Thymus (tissue), 11 donors: ENCODE results near the gene UBE2D2. TPM values are rescaled to one million over a fixed set of nuclear protein-coding genes. Genes with fewer than 3 reads are reported as not detected.

Experiments used
- DNase-seq, 9 donors: peaks; one replicate each; pipeline ENCODE4 v3.0.0-alpha.2; 2013; ENCODE audit warnings: low spot score in 9 of 9, low read depth in 6 of 9, missing footprints in 1 of 9
- H3K27ac ChIP-seq, 2 donors: one replicate each; pipeline ENCODE4 v1.5.1; 2013; ENCODE audit warnings: control low read depth in 1 of 2, low read depth in 1 of 2, low read length in 1 of 2, mild to moderate bottlenecking in 1 of 2, moderate library complexity in 1 of 2
- H3K27me3 ChIP-seq, 2 donors: one replicate each; pipeline ENCODE4 v1.5.1; 2013; ENCODE audit warnings: low read length in 1 of 2; ENCODE audit not compliant: control insufficient read depth in 2 of 2, insufficient read depth in 1 of 2
- H3K36me3 ChIP-seq, 2 donors: one replicate each; pipeline ENCODE4 v1.5.1; 2013; ENCODE audit warnings: low read length in 1 of 2, mild to moderate bottlenecking in 1 of 2, moderate library complexity in 1 of 2; ENCODE audit not compliant: control insufficient read depth in 2 of 2, insufficient read depth in 2 of 2
- H3K4me1 ChIP-seq, 2 donors: one replicate each; pipeline ENCODE4 v1.5.1; 2013; ENCODE audit warnings: low read length in 2 of 2; ENCODE audit not compliant: control insufficient read depth in 2 of 2, insufficient read depth in 2 of 2
- H3K4me3 ChIP-seq, 2 donors: one replicate each; pipeline ENCODE4 v1.5.1; 2013; ENCODE audit warnings: low read length in 2 of 2, control low read depth in 1 of 2, mild to moderate bottlenecking in 1 of 2
- H3K9me3 ChIP-seq, 2 donors: one replicate each; pipeline ENCODE4 v1.5.1; 2013; ENCODE audit warnings: low read length in 1 of 2, mild to moderate bottlenecking in 1 of 2; ENCODE audit not compliant: control insufficient read depth in 2 of 2, insufficient read depth in 1 of 2
- WGBS: extraction: QIAGEN DNeasy Blood & Tissue Kit; methylation state at CpG from one replicate; pipeline ENCODE4 v1.1.7; 2013; 5-methylcytosine and 5-hydroxymethylcytosine counted together
- polyA plus RNA-seq: library from polyadenylated mRNA; stranded (reverse); fragments of 200-250 nt; gene quantifications from one replicate; pipeline ENCODE4 v1.2.3, GENCODE V29; 2013
- total RNA-seq: library from RNA; stranded (reverse); fragments of 120-200 nt; gene quantifications from one replicate; pipeline ENCODE4 v1.2.4, GENCODE V29; 2013
- donor health status: healthy.

The UBE2D2 gene
- total and polyA plus RNA-seq, 2 donors = 147 to 150 TPM

GRCh38 chr5:139658928-139659667 lies 98.0 kb downstream of the UBE2D2 start:
- Histone ChIP-seq H3K4me1 (peaks cover 62 to 97% of the 10 kb centered on the region in 2 donors), H3K4me3 (no peak overlapping the region), H3K36me3 (peaks cover 5 to 31% of the 10 kb centered on the region in 2 donors), H3K27ac (peak overlapping the region; percentile 60 to 75), H3K27me3 (no peaks in the 10 kb centered on the region), H3K9me3 (peaks cover 0 to 4% of the 10 kb centered on the region in 2 donors)
- 52% methylated on average over 15 of the region's 15 CpGs for WGBS
- DNase-seq = no peak

DNA sequence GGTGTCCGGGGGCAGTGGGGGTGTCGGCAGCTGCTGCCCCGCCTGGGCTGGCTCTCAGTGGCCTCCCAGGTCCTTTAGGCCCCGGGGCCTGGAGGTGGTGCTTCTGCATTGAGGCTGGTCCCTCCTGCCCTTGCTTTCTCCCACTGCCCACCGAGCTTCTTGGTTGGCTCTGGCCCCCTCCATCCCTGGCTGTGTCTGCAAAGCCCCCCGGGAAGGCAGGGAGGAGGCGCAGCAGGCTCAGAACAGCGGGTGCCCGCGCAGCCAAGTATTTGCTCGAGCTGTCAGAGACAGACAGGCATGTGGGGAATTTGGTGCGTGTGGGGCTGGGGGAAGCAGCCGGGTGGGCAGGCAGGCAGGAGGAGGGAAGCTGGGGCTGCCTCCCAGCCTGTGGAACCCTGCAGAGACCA lies 98.6 kb downstream of the UBE2D2 start:
- H3K27me3 ChIP-seq = no peaks in the 10 kb centered on the region
- peaks cover 5 to 33% of the 10 kb centered on the region in 2 donors for H3K36me3 ChIP-seq
- H3K27ac ChIP-seq = peak overlapping the region; percentile 60 to 75
- WGBS = 30% methylated on average over 13 of the region's 13 CpGs
- DNase-seq = no peak
- peak overlapping the region in 1 of 2 donors; percentile 7 for H3K4me3 ChIP-seq
- H3K4me1 ChIP-seq = peaks cover 59 to 97% of the 10 kb centered on the region in 2 donors
- peaks cover 0 to 4% of the 10 kb centered on the region in 2 donors for H3K9me3 ChIP-seq

- H3K9me3 ChIP-seq = peaks cover 0 to 4% of the 10 kb centered on the region in 2 donors
- H3K36me3 ChIP-seq = peaks cover 5 to 38% of the 10 kb centered on the region in 2 donors
- 35% methylated on average over 14 of the region's 14 CpGs for WGBS
- H3K27ac ChIP-seq = peak overlapping the region; percentile 60 to 72
- no peaks in the 10 kb centered on the region for H3K27me3 ChIP-seq
- DNase-seq = no peak
- peak overlapping the region in 1 of 2 donors; percentile 7 for H3K4me3 ChIP-seq
- H3K4me1 ChIP-seq = peaks cover 55 to 97% of the 10 kb centered on the region in 2 donors
These were observed 99.2 kb downstream of the UBE2D2 start for GRCh38 chr5:139660105-139660922.

DNA sequence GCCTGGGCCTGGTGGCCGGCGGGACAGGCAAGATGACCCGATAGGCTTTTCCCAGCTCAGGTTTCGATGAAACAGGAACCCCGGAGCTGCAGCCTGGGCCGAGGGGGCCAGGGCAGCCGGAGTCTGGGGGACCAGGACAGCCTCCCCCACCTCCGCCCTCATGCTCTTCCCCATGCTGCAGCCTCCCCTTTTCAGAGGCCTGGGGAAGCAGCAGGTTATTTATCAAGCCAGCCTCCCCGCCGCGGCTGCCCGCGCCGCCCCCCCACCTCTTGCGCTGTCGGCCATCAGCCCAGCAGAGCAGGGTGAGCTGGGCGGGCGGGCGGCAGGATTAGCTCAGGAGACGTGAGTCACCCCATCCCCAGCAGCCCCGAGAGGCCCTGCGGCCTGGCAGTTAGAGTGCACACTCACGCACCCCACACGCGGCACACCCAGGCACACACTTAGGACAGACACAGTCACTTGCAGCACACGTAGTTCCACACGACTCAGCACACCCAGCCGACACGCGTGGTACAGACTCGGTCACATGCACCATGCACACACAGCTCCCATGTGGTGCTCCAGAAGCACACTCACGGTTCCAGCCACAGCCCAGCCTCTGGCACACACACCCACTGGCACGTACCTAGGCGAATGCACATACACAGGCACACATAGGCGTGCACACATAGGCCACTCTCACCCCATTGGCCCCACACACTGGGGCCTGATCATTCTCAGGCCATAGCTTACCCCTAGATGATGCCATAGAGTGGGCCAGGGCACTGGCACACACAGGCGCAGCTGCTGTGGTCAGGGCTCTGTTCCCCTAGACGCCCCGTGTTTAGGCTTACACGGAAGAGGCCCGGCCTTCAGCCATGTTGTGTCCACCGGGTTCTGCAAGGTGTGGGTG lies 100.0 kb downstream of the UBE2D2 start:
- WGBS = 46% methylated on average over 41 of the region's 41 CpGs
- DNase-seq = no peak
- no peak overlapping the region for H3K4me3 ChIP-seq

GRCh38 chr5:139662617-139663016 lies 101.5 kb downstream of the UBE2D2 start:
- peaks cover 5 to 38% of the 10 kb centered on the region in 2 donors for H3K36me3 ChIP-seq
- H3K27me3 ChIP-seq = no peaks in the 10 kb centered on the region
- 84% methylated on average over 9 of the region's 9 CpGs for WGBS
- H3K4me1 ChIP-seq = peaks cover 62 to 100% of the 10 kb centered on the region in 2 donors
- H3K9me3 ChIP-seq = peaks cover 0 to 4% of the 10 kb centered on the region in 2 donors
- no peak overlapping the region for H3K27ac ChIP-seq
- H3K4me3 ChIP-seq = no peak overlapping the region
- no peak for DNase-seq

More for the DNA sequence above, 100.0 kb downstream of the UBE2D2 start:
- Histone ChIP-seq H3K9me3 (peaks cover 0 to 4% of the 10 kb centered on the region in 2 donors), H3K27ac (peak overlapping the region; percentile 2 to 72), H3K27me3 (no peaks in the 10 kb centered on the region), H3K36me3 (peaks cover 5 to 43% of the 10 kb centered on the region in 2 donors), H3K4me1 (peaks cover 56 to 97% of the 10 kb centered on the region in 2 donors)

DNA sequence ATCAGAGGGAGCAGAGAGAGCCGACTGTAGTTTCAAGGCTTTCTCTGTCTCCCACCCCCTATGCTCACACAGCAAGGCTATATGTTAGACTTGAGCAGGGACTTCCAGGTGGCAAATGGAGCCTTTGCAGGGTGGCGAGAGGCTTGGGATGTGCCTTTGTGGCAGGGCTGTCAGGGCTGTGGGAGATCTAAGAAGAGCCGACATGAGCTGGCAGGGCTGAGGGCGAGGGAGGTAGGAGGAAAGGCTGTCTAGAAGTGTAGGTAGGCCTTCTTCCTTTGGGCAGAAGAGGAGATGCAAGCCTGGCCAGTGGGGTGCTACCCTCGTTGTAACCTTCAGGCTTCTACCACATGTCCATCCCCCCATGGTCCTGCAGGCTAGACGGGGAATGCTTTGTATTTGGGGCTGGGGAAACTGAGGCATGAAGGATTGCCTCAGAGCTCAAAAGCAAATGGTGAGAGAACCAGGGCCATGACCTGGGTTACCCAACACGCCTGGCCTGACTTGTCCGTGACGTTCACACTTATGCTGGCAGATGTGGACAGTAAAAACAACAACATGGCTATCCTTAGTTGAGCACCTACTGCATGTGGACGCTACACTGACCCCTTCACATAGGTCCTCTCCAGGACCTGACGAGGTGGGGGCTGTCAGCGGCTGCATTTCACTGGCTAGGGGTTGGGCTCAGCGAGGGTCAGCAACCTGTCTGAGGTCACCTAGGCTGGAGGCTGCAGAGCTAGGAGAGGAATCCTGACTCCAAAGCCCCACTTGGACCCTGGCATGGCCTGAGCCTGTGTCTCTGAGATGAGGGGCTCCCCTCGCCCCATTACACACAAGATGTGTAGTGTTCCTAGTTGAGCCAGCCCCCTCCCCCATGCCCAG lies 102.3 kb downstream of the UBE2D2 start:
- WGBS = 84% methylated on average over 14 of the region's 14 CpGs
- DNase-seq = no peak
- peaks cover 55 to 99% of the 10 kb centered on the region in 2 donors for H3K4me1 ChIP-seq

GRCh38 chr5:139664086-139664693 lies 103.1 kb downstream of the UBE2D2 start:
- H3K4me3 ChIP-seq = no peak overlapping the region

More for the DNA sequence above, 102.3 kb downstream of the UBE2D2 start:
- Histone ChIP-seq H3K4me3 (no peak overlapping the region), H3K36me3 (peaks cover 5 to 38% of the 10 kb centered on the region in 2 donors), H3K9me3 (peaks cover 0 to 2% of the 10 kb centered on the region in 2 donors), H3K27me3 (no peaks in the 10 kb centered on the region), H3K27ac (peak overlapping the region in 1 of 2 donors; percentile 56)

More at GRCh38 chr5:139664086-139664693, 103.1 kb downstream of the UBE2D2 start:
- WGBS = 76% methylated on average over 9 of the region's 9 CpGs
- Histone ChIP-seq H3K27me3 (no peaks in the 10 kb centered on the region), H3K27ac (peak overlapping the region; percentile 48 to 56), H3K4me1 (peaks cover 47 to 99% of the 10 kb centered on the region in 2 donors), H3K36me3 (peaks cover 5 to 35% of the 10 kb centered on the region in 2 donors), H3K9me3 (peaks cover 0 to 4% of the 10 kb centered on the region in 2 donors)
- DNase-seq = no peak
